Measurements from ENCODE around the gene NFYA. TPM values are rescaled to one million over a fixed set of nuclear protein-coding genes. Genes with fewer than 3 reads are reported as not detected.

The NFYA gene
- total RNA-seq, 1 experiment from 2014 or later: 25.7 TPM

DNA sequence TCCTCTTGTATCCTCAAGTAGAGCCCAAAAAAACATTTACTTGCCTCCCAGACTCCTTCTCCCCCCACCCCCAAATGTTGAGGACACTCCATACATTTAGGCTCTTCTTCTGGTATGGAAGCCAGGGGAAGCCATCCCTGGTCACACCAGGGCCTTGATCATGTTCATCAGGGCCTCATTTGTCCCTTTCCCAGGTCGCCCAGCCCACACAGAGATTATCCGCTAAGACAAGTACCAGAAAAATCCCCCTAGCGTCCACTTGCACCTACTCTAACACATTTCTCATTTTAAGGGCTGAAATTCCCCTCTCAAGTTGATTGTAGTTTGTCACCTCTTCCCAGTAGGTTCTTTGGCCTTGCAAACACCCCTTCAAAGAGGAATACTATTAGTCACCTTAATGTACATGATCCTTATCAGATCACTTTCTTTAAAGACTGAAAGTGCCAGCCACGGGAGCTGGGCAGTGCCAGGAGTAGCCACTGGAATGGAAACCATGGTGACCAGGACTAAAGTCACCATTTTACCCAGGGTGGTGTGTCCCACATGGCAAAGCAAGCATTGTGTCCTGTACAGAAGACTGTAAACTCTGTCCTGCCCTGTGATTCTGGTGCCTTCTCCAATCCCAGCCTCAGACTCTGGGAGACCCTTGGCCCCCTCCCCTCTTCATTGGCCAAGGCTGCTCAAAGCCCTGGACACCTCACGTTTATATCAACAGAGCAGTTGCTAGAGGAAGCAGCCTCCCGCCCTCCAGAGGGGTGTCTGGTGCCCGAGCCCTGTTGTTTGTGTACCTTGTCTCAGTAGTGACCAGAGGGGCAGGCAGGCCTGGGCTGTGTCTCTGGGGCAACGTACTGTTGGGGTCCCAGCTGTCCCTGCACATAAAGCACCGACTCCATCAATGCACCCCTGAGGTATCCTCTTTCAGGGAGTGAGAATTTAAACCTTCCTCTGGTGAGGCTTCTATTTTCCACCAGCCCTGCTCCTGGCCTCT is 24.7 kb upstream of the NFYA start:
- no peaks in the 10 kb centered on the region for H3K9me3 Mint-ChIP-seq (ENCODE audit: unreplicated experiment)
- Histone ChIP-seq H3K4me1 (peaks cover 83% of the 10 kb centered on the region), H3K9me3 (no peaks in the 10 kb centered on the region), H3K36me3 (ENCODE audit: control insufficient read depth, insufficient read depth, low read length) (no peaks in the 10 kb centered on the region), H3K4me3 (ENCODE audit: low read depth, low read length) (no peak overlapping the region), H3K27me3 (replicated peaks; ENCODE audit: control insufficient read depth, insufficient read depth, low read length) (no peaks in the 10 kb centered on the region)
- no TSS peak for BruUV-seq (replicated peaks)
- intact Hi-C loops (cut with micrococcal nuclease; ENCODE audit: unreplicated experiment): no loop called here
- no peak overlapping the region for H3K4me3 Mint-ChIP-seq (ENCODE audit: unreplicated experiment)
- peak overlapping the region; percentile 64 for H3K27ac Mint-ChIP-seq (ENCODE audit: unreplicated experiment)
- TF ChIP-seq, protein P1, sequence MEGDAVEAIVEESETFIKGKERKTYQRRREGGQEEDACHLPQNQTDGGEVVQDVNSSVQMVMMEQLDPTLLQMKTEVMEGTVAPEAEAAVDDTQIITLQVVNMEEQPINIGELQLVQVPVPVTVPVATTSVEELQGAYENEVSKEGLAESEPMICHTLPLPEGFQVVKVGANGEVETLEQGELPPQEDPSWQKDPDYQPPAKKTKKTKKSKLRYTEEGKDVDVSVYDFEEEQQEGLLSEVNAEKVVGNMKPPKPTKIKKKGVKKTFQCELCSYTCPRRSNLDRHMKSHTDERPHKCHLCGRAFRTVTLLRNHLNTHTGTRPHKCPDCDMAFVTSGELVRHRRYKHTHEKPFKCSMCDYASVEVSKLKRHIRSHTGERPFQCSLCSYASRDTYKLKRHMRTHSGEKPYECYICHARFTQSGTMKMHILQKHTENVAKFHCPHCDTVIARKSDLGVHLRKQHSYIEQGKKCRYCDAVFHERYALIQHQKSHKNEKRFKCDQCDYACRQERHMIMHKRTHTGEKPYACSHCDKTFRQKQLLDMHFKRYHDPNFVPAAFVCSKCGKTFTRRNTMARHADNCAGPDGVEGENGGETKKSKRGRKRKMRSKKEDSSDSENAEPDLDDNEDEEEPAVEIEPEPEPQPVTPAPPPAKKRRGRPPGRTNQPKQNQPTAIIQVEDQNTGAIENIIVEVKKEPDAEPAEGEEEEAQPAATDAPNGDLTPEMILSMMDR (IDR thresholded peaks at IDR 0.05; ENCODE audit: insufficient read depth in 1 of 2, low read depth in 1 of 2, low read length in 1 of 2, severe bottlenecking in 1 of 2, unreplicated experiment in 1 of 2): no peak
- POLR2A ChIA-PET: no interaction called here
- CTCF ChIA-PET: interaction anchor here (1.1 to 1.2 kb wide), 2 partner anchors 8 to 10 kb away, joined by 3 read pairs; no protein-coding TSS in a partner anchor
- DNase-seq: no peak
- no peaks in the 10 kb centered on the region for H3K36me3 Mint-ChIP-seq (ENCODE audit: insufficient read depth, unreplicated experiment)
- H3K4me1 Mint-ChIP-seq (ENCODE audit: low read depth, unreplicated experiment): peaks cover 75% of the 10 kb centered on the region
- no peaks in the 10 kb centered on the region for H3K27me3 Mint-ChIP-seq (ENCODE audit: insufficient read depth, unreplicated experiment)

DNA sequence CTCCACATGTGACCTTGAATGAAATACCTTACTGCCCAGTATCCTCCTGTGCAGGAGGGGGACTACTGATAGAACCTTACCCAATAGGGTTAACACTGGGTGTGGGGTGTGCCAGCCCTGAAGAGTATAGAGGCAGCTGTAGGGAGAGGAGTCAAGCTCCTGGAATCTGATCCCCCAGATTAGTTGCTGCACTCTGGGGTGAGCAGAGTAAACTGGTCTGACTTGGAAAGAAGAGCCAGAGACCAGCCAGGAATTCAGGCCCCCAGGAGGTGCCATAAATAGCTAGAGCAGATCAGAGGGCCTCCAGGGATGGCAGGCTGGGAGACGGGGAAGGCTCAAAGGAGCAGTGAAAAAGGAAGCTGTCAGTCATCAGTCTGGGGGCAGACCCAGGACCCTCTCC is 23.3 kb upstream of the NFYA start:
- no peaks in the 10 kb centered on the region for H3K27me3 Mint-ChIP-seq (ENCODE audit: insufficient read depth, unreplicated experiment)
- no peaks in the 10 kb centered on the region for H3K27me3 ChIP-seq (replicated peaks; ENCODE audit: control insufficient read depth, insufficient read depth, low read length)
- H3K27ac Mint-ChIP-seq (ENCODE audit: unreplicated experiment): peak overlapping the region; percentile 64
- peaks cover 80% of the 10 kb centered on the region for H3K4me1 Mint-ChIP-seq (ENCODE audit: low read depth, unreplicated experiment)
- no peaks in the 10 kb centered on the region for H3K9me3 Mint-ChIP-seq (ENCODE audit: unreplicated experiment)
- no peaks in the 10 kb centered on the region for H3K36me3 Mint-ChIP-seq (ENCODE audit: insufficient read depth, unreplicated experiment)
- ChIA-PET CTCF (interaction anchor here (1.2 kb wide), 1 partner anchor 9 kb away, joined by 3 read pairs; no protein-coding TSS in a partner anchor), POLR2A (interaction anchor here (0.6 to 1.3 kb wide), 2 partner anchors 9 to 23 kb away, joined by 3 to 4 read pairs; partner anchors contain the start of genes NFYA and OARD1)
- no peak overlapping the region for H3K4me3 ChIP-seq (ENCODE audit: low read depth, low read length)
- H3K4me1 ChIP-seq: peaks cover 96% of the 10 kb centered on the region
- DNase-seq: peak; percentile 69 to 85
- TF ChIP-seq, protein P1 (IDR thresholded peaks at IDR 0.05; ENCODE audit: insufficient read depth in 1 of 2, low read depth in 1 of 2, low read length in 1 of 2, severe bottlenecking in 1 of 2, unreplicated experiment in 1 of 2): no peak
- H3K9me3 ChIP-seq: no peaks in the 10 kb centered on the region
- H3K4me3 Mint-ChIP-seq (ENCODE audit: unreplicated experiment): peak overlapping the region; percentile 48
- no peaks in the 10 kb centered on the region for H3K36me3 ChIP-seq (ENCODE audit: control insufficient read depth, insufficient read depth, low read length)
- intact Hi-C loops (cut with micrococcal nuclease; ENCODE audit: unreplicated experiment): loop anchor here (1.0 kb wide), 2 partner anchors 9 to 16 kb away; no protein-coding TSS in a partner anchor
- no TSS peak for BruUV-seq (replicated peaks)

DNA sequence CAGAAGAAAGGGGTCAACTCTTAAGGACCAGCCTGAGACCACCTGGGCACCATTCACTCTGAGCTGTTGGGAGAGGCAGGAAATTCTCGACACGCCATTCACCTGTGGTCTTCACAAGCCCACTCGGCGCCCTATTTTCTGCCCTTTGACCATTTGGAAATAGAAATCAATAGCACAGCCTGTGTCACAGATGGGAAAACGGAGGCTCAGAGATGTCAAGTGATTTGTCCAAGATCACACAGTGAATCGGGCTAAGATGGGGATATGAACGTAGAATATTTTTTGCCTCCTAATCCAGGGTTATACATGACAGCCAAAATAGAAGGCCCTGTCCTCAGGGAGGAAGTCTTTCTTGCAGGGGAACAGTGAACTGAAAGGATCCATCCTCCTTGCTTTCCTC is 22.8 kb upstream of the NFYA start:
- no peak for DNase-seq
- TF ChIP-seq, protein P1 (IDR thresholded peaks at IDR 0.05; ENCODE audit: insufficient read depth in 1 of 2, low read depth in 1 of 2, low read length in 1 of 2, severe bottlenecking in 1 of 2, unreplicated experiment in 1 of 2): no peak
- Histone ChIP-seq H3K27me3 (replicated peaks; ENCODE audit: control insufficient read depth, insufficient read depth, low read length) (no peaks in the 10 kb centered on the region), H3K4me3 (ENCODE audit: low read depth, low read length) (no peak overlapping the region), H3K4me1 (peaks cover 99% of the 10 kb centered on the region), H3K36me3 (ENCODE audit: control insufficient read depth, insufficient read depth, low read length) (no peaks in the 10 kb centered on the region), H3K9me3 (no peaks in the 10 kb centered on the region)
- peak overlapping the region; percentile 48 for H3K4me3 Mint-ChIP-seq (ENCODE audit: unreplicated experiment)
- no peaks in the 10 kb centered on the region for H3K9me3 Mint-ChIP-seq (ENCODE audit: unreplicated experiment)
- H3K27me3 Mint-ChIP-seq (ENCODE audit: insufficient read depth, unreplicated experiment): no peaks in the 10 kb centered on the region
- no TSS peak for BruUV-seq (replicated peaks)
- POLR2A ChIA-PET: interaction anchor here (0.6 to 1.3 kb wide), 3 partner anchors 9 to 53 kb away, joined by 3 to 4 read pairs (median 4); partner anchors contain the start of genes NFYA and OARD1
- peak overlapping the region; percentile 64 for H3K27ac Mint-ChIP-seq (ENCODE audit: unreplicated experiment)
- H3K36me3 Mint-ChIP-seq (ENCODE audit: insufficient read depth, unreplicated experiment): no peaks in the 10 kb centered on the region
- CTCF ChIA-PET: no interaction called here
- intact Hi-C loops (cut with micrococcal nuclease; ENCODE audit: unreplicated experiment): loop anchor here (1.0 kb wide), 2 partner anchors 10 to 15 kb away; no protein-coding TSS in a partner anchor
- peaks cover 83% of the 10 kb centered on the region for H3K4me1 Mint-ChIP-seq (ENCODE audit: low read depth, unreplicated experiment)

All from Caco-2 (cell line).